Erythroblast (primary cell): ENCODE measurements around the gene SLC23A3.

ENCODE experiments used
- GATA1 ChIP-seq: IDR thresholded peaks from 2 replicates; pipeline ENCODE4 v1.6.1; 2011; ENCODE audit warnings: low read depth, mild to moderate bottlenecking, control low read depth, low read length, moderate library complexity
- POLR2A ChIP-seq: IDR thresholded peaks from 2 replicates; pipeline ENCODE4 v1.6.1; 2011; ENCODE audit warnings: mild to moderate bottlenecking, low read length

GRCh38 chr2:219210886-219211362 is 41.1 kb upstream of the SLC23A3 start:
- TF ChIP-seq POLR2A (peak; percentile 1), GATA1 (no peak)
